GM12865 (cell line): ENCODE data around the gene ATP6V1B1.

ENCODE experiments used
- DNase-seq: peaks from one replicate; pipeline ENCODE4 v3.0.0; 2010; ENCODE audit warnings: low read depth
- H3K4me3 ChIP-seq: 2 replicates; pipeline ENCODE4 v1.5.1; 2011; ENCODE audit warnings: mild to moderate bottlenecking, low read depth, low read length, control low read depth
- TF ChIP-seq, protein P1 (sequence below): IDR thresholded peaks from 2 replicates; pipeline ENCODE4 v1.5.1; 2011; ENCODE audit warnings: low read length, control low read depth, low read depth, inconsistent platforms; ENCODE audit not compliant: insufficient read depth; ENCODE audit errors: missing control alignments

ATP6V1B1 gene

DNA sequence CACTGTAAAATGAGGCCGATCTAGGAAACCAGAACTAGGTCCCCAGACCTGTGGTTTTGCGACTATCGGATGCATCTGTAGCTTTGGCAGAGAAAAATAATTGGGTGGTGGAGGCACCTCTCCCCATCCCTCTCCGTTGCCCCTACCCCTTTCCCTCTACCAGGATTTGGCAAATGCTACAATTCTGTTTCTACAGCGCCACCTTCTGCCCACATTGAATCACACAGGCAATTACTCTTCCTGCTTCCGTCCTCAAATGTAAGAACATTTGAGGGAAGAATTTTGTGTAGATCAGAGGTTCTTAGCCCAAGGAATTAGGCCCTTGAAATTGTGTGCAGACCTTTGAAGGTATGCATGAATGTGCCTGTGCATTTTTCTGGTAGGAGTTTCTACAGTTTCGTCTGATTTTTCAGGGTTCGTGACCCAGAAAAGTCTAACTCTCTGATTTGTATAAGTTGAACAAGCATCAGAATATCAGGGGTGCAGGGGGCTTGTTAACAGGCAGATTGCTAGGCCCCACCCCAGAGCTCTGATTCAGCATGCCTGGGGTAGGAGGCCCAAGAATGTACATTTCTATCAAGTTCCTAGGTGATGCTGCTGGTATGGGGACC lies 11.2 kb downstream of the ATP6V1B1 start:
- H3K4me3 ChIP-seq = no peak overlapping the region
- TF ChIP-seq, protein P1, sequence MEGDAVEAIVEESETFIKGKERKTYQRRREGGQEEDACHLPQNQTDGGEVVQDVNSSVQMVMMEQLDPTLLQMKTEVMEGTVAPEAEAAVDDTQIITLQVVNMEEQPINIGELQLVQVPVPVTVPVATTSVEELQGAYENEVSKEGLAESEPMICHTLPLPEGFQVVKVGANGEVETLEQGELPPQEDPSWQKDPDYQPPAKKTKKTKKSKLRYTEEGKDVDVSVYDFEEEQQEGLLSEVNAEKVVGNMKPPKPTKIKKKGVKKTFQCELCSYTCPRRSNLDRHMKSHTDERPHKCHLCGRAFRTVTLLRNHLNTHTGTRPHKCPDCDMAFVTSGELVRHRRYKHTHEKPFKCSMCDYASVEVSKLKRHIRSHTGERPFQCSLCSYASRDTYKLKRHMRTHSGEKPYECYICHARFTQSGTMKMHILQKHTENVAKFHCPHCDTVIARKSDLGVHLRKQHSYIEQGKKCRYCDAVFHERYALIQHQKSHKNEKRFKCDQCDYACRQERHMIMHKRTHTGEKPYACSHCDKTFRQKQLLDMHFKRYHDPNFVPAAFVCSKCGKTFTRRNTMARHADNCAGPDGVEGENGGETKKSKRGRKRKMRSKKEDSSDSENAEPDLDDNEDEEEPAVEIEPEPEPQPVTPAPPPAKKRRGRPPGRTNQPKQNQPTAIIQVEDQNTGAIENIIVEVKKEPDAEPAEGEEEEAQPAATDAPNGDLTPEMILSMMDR = peak; percentile 69
- peak; percentile 53 for DNase-seq

DNA sequence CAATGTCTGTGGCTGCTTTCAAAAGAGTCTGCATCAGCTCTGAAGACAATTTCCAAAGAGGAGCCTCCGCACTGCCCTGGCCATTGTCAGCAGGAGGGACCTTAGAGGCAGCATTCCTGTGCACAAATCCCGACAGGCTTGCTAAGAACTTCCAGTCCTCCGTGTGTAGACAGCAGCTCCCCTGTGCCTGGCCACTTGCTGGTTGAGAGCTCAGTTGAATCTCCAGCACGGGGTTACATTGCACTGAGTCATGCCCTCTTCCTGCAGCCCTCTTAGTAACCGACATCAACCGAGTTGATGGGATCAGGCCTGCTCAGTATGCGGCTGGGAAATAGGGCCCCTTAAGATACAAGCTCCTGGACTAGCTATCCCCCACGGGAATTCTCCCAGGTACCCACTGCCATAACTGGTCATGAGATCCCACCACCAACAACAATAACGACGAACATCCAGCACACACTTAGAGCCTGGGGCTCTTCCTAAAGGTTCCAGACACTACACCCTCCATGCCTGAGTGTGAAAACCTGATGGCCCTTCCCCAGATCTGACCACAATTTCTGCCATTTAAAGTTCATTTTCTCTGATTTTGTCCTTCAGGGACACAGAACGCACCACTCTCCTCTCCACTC lies 12.0 kb downstream of the ATP6V1B1 start:
- no peak for DNase-seq
- TF ChIP-seq, protein P1 = no peak
- H3K4me3 ChIP-seq = no peak overlapping the region

DNA sequence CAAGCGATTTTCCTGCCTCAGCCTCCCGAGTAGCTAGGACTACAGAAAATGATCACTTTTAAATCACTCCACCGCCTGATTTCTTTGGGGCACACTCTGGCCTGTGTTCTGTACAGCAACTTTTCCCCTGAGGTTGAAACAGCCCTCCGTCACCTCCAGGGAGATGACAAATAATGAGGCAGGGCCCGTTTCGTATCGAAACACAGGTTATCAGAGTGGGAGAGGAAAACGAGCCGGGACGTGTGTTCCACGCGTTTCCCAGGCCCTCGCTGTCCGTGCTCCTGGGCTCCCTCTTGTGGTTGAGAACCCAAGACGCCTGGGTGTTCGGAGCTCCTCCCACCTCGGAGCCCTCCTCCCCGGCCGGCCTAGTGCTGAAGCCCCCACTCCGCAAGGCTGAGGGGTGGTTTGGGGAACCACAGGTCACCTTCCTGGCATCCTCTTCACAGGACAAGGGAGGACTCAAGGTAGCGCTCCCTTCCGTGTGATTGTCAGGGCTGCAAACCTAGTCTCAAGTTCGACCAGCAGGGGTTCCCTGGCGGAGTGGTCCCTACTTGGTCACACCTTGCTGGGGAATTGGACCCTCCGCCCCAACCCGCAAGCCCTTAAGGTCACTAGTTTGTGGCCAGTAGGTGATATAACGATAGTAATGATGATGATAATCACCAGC lies 12.8 kb downstream of the ATP6V1B1 start:
- TF ChIP-seq, protein P1 = peak; percentile 83
- H3K4me3 ChIP-seq = no peak overlapping the region
- DNase-seq = peak; percentile 65

DNA sequence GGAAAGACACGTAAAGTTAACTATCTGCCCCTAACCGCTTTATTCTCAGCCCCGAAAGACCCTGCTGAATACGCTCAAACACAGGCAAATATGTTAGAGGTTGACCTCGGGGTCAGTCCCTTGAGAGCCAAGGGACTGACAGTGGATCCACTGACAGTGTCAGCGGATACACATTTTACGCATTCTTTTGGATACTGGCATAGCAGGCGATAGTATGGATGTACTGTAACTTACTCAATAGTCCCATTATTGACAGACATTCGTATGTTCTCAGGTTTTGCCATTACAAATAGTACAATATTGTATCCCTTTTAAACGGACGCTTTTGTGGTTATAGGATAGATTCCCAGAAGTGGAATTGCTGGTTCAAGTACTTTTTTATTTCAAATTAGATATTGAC lies 13.4 kb downstream of the ATP6V1B1 start:
- H3K4me3 ChIP-seq = no peak overlapping the region
- TF ChIP-seq, protein P1 = no peak
- DNase-seq = no peak

DNA sequence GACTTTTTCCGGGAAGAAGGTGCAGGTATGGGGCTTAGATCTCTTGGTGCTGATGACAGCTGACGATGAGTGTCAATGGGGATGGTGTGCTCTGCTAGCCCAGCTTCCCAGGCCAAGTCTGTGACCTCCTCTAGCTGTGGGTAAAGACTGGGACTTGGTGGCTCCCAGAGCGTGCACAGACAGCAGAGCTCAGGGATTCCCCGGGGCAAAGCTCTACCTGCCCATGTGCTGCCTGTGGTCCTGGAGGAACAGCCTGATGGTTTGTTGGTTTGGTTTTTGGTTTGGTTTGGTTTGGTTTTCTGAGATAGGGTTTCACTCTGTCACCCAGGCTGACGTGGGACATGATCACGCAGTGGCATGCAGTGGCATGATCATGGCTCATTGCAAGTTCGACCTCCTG lies 19.2 kb downstream of the ATP6V1B1 start:
- no peak overlapping the region for H3K4me3 ChIP-seq
- TF ChIP-seq, protein P1 = no peak
- DNase-seq = no peak

DNA sequence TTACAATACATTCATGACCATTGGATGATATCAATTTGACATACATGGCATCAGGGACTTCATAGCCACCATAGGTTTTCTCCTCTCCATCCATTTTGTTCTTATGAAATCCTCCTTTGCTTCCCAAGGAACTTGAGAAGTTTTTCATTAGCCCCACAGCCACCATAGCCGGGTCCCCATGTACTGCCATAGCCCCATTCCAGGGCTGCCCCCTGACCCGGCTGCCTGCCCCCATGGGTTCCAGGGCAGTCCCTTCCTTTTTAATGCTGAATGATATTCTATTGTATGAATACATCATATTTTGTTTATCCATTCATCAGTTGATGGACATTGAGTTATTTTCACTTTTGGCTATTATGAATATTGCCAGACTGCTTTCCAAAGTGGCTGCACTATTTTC lies 20.4 kb downstream of the ATP6V1B1 start:
- no peak for DNase-seq
- H3K4me3 ChIP-seq = no peak overlapping the region
- TF ChIP-seq, protein P1 = no peak

DNA sequence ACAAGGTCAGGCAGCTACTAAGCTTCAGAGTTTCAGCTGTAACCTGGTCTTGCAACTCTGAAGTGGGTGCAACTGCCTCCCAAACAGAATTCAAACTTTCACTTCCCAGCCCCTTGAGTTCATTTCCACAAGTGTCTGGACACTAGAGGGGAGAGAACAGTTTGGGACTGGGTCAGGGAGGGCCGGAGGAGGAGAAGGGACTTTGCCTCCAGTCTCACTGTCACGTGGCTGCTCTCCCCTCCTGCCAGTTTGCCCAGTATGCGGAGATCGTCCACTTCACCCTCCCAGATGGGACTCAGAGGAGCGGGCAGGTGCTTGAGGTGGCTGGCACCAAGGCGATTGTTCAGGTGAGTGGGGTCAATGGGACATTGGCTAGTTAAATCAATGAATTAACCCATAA lies 22.1 kb downstream of the ATP6V1B1 start:
- H3K4me3 ChIP-seq = no peak overlapping the region
- TF ChIP-seq, protein P1 = no peak
- no peak for DNase-seq
